Osteoblast (primary cell): ENCODE data around the gene SPATA45. TPM values are rescaled to one million over a fixed set of nuclear protein-coding genes. Genes with fewer than 3 reads are reported as not detected.
"Not testable (repeated sequence)": the region's sequence is repeated elsewhere in the genome, so short reads cannot be mapped to it uniquely, and the experiment has no call there.

ENCODE experiments used
- DNase-seq: peaks from one replicate; pipeline ENCODE4 v3.0.0; 2011; ENCODE audit warnings: low spot score, mixed read lengths; ENCODE audit not compliant: insufficient read length; ENCODE audit errors: missing footprints
- H2AFZ ChIP-seq: 2 replicates; pipeline ENCODE4 v1.6.0; 2011; ENCODE audit warnings: mild to moderate bottlenecking, low read length
- H3K27ac ChIP-seq: 2 replicates; pipeline ENCODE4 v1.5.1; 2011; ENCODE audit warnings: mild to moderate bottlenecking, low read depth, low read length, moderate library complexity
- H3K27me3 ChIP-seq: 2 replicates; pipeline ENCODE4 v1.6.0; 2012; ENCODE audit warnings: mild to moderate bottlenecking, control low read depth, inconsistent platforms, low read length, moderate library complexity; ENCODE audit not compliant: insufficient read depth
- H3K36me3 ChIP-seq: 2 replicates; pipeline ENCODE4 v1.5.1; 2011; ENCODE audit warnings: mild to moderate bottlenecking, low read length, control low read depth, moderate library complexity; ENCODE audit not compliant: insufficient read depth
- H3K4me1 ChIP-seq: 2 replicates; pipeline ENCODE4 v1.5.1; 2011; ENCODE audit warnings: mild to moderate bottlenecking, low read length, control low read depth, moderate library complexity; ENCODE audit not compliant: insufficient read depth
- H3K4me2 ChIP-seq: 2 replicates; pipeline ENCODE4 v1.6.0; 2011; ENCODE audit warnings: mild to moderate bottlenecking, low read length; ENCODE audit not compliant: insufficient read depth
- H3K4me3 ChIP-seq: fragments of 200-600 bp; sonication (generic); 3 replicates; pipeline ENCODE4 v1.5.1; 2012; ENCODE audit warnings: mild to moderate bottlenecking, low read length, inconsistent platforms; ENCODE audit not compliant: insufficient read depth
- H3K79me2 ChIP-seq: 2 replicates; pipeline ENCODE4 v1.6.0; 2012; ENCODE audit warnings: mild to moderate bottlenecking, low read length, control low read depth, inconsistent platforms; ENCODE audit not compliant: insufficient read depth
- H3K9me3 ChIP-seq: 2 replicates; pipeline ENCODE4 v1.5.1; 2011; ENCODE audit warnings: low read depth, low read length, control low read depth
- H4K20me1 ChIP-seq: 2 replicates; pipeline ENCODE4 v1.6.0; 2012; ENCODE audit warnings: mild to moderate bottlenecking, low read length, control low read depth; ENCODE audit not compliant: insufficient read depth
- total RNA-seq: library from RNA; depleted of rRNA; stranded (reverse); fragments of >200 nt; gene quantifications from 2 replicates; pipeline ENCODE4 v1.2.3, GENCODE V29; 2012
- TF ChIP-seq, protein P1 (sequence below): IDR thresholded peaks from 2 replicates; pipeline ENCODE4 v1.5.1; 2011; ENCODE audit warnings: mild to moderate bottlenecking, low read depth, low read length, moderate library complexity; ENCODE audit errors: extremely low read depth

The SPATA45 gene
- total RNA-seq, 1 donor, result not detected

DNA sequence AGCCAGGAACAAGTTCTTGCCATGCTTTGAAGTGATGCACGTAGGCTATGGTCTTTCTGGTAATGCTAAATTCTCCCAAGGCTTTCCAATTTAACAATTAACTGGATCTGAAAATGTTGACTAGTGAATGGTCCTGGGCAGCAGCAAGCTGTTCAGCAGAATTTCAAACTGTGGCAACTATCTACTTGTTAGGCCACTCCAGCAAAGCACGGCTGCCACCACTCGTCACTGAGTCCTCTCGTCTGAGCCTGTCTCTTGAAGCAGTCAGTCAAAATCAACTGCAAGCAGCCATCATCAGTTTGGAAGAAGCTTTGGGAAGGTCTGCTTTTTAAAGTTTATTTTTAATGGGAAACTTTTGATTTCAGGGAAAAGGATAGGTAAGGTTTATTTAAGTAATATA lies 16.8 kb upstream of the SPATA45 start:
- Histone ChIP-seq H3K9me3 (no peaks in the 10 kb centered on the region), H3K79me2 (peaks cover 38% of the 10 kb centered on the region), H2AFZ (no peak overlapping the region), H3K4me1 (peaks cover 17% of the 10 kb centered on the region), H3K4me2 (no peak overlapping the region), H3K4me3 (no peak overlapping the region), H4K20me1 (peaks cover 9% of the 10 kb centered on the region), H3K36me3 (peaks cover 15% of the 10 kb centered on the region), H3K27ac (no peak overlapping the region), H3K27me3 (no peaks in the 10 kb centered on the region)
- TF ChIP-seq, protein P1, sequence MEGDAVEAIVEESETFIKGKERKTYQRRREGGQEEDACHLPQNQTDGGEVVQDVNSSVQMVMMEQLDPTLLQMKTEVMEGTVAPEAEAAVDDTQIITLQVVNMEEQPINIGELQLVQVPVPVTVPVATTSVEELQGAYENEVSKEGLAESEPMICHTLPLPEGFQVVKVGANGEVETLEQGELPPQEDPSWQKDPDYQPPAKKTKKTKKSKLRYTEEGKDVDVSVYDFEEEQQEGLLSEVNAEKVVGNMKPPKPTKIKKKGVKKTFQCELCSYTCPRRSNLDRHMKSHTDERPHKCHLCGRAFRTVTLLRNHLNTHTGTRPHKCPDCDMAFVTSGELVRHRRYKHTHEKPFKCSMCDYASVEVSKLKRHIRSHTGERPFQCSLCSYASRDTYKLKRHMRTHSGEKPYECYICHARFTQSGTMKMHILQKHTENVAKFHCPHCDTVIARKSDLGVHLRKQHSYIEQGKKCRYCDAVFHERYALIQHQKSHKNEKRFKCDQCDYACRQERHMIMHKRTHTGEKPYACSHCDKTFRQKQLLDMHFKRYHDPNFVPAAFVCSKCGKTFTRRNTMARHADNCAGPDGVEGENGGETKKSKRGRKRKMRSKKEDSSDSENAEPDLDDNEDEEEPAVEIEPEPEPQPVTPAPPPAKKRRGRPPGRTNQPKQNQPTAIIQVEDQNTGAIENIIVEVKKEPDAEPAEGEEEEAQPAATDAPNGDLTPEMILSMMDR, result no peak
- no peak for DNase-seq

DNA sequence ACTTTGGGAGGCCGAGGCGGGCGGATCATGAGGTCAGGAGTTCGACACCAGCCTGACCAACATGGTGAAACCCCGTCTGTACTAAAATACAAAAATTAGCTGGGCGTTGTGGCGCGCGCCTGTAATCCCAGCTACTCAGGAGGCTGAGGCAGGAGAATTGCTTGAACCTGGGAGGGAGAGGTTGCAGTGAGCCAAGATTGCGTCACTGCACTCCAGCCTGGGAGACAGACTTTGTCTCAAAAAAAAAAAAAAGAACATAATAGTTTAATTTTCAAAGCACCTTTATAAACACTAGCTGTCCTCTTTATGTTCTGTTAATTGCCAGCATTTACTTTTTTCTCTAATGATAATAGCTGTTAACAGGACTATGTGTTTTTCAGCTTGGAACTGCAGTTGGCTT lies 15.9 kb upstream of the SPATA45 start:
- not testable (repeated sequence) for H3K9me3 ChIP-seq, DNase-seq, H3K27me3 ChIP-seq, H3K4me2 ChIP-seq, H2AFZ ChIP-seq, H3K27ac ChIP-seq, H3K4me3 ChIP-seq
- Histone ChIP-seq H3K4me1 (peaks cover 22% of the 10 kb centered on the region), H3K36me3 (peaks cover 15% of the 10 kb centered on the region), H3K79me2 (peaks cover 47% of the 10 kb centered on the region), H4K20me1 (peaks cover 15% of the 10 kb centered on the region)

GRCh38 chr1:212862111-212862690 lies 14.8 kb upstream of the SPATA45 start:
- H3K79me2 ChIP-seq, result peaks cover 50% of the 10 kb centered on the region

GRCh38 chr1:212860713-212861581 lies 13.5 kb upstream of the SPATA45 start:
- Histone ChIP-seq H3K9me3 (no peaks in the 10 kb centered on the region), H3K79me2 (peaks cover 50% of the 10 kb centered on the region), H3K4me1 (peaks cover 24% of the 10 kb centered on the region), H4K20me1 (peaks cover 15% of the 10 kb centered on the region), H3K4me3 (no peak overlapping the region), H3K4me2 (peak overlapping the region; percentile 95), H2AFZ (no peak overlapping the region), H3K27ac (no peak overlapping the region), H3K27me3 (no peaks in the 10 kb centered on the region), H3K36me3 (peaks cover 15% of the 10 kb centered on the region)
- DNase-seq, result peak; percentile 37
- TF ChIP-seq, protein P1, result no peak

More at GRCh38 chr1:212862111-212862690, 14.8 kb upstream of the SPATA45 start:
- Histone ChIP-seq H3K4me2 (no peak overlapping the region), H3K36me3 (peaks cover 15% of the 10 kb centered on the region), H3K4me1 (peaks cover 22% of the 10 kb centered on the region), H3K4me3 (no peak overlapping the region), H2AFZ (no peak overlapping the region), H3K27me3 (no peaks in the 10 kb centered on the region), H4K20me1 (peaks cover 15% of the 10 kb centered on the region), H3K27ac (no peak overlapping the region), H3K9me3 (no peaks in the 10 kb centered on the region)
- TF ChIP-seq, protein P1, result no peak
- no peak for DNase-seq
